GM10266 (cell line): Measurements from ENCODE around the gene MYH11.

Experiments
- DNase-seq: peaks from one replicate; pipeline ENCODE4 v3.0.0; 2012; ENCODE audit errors: extremely low spot score
- TF ChIP-seq, protein P1 (sequence below): IDR thresholded peaks from 2 replicates; pipeline ENCODE4 v1.5.1; 2012; ENCODE audit warnings: mild to moderate bottlenecking, low read depth; ENCODE audit not compliant: control insufficient read depth, insufficient read depth; ENCODE audit errors: missing control alignments

MYH11 gene

GRCh38 chr16:15830832-15831451 is 25.9 kb downstream of the MYH11 start:
- TF ChIP-seq, protein P1, sequence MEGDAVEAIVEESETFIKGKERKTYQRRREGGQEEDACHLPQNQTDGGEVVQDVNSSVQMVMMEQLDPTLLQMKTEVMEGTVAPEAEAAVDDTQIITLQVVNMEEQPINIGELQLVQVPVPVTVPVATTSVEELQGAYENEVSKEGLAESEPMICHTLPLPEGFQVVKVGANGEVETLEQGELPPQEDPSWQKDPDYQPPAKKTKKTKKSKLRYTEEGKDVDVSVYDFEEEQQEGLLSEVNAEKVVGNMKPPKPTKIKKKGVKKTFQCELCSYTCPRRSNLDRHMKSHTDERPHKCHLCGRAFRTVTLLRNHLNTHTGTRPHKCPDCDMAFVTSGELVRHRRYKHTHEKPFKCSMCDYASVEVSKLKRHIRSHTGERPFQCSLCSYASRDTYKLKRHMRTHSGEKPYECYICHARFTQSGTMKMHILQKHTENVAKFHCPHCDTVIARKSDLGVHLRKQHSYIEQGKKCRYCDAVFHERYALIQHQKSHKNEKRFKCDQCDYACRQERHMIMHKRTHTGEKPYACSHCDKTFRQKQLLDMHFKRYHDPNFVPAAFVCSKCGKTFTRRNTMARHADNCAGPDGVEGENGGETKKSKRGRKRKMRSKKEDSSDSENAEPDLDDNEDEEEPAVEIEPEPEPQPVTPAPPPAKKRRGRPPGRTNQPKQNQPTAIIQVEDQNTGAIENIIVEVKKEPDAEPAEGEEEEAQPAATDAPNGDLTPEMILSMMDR = no peak
- DNase-seq = no peak

- DNase-seq = no peak
- TF ChIP-seq, protein P1 = no peak
Measured at GRCh38 chr16:15829460-15829859, 27.4 kb downstream of the MYH11 start.

DNA sequence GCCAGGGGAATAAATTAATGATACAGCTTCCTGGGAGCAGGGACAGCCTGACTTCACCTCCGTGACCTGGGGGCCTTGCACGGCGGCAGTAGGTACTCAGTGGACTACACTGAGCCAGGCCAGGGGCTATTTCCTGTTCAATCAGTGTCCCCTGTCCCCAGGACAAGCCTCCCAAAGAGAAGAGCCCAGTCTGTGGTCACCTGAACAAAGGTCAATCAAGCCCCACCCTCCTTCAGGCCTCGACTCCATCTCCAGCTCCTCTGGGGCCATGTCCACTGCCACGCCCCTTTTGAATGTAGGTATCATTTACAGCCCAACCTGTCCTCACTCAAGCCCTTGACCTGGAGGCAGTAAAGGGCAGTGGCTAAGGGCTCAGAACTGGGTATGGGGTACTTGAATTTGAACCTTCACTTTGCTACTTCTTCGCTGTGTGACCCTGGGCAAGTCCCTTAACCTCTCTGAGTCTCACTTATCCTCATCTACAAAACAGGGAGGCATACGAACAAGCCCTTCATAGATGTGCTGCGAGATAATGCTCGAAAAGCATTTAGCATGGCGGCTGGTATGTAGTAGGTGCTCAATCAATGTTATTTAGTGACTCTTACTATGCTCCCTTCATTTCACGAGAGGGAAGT is 29.0 kb downstream of the MYH11 start:
- no peak for DNase-seq
- TF ChIP-seq, protein P1 = no peak

DNA sequence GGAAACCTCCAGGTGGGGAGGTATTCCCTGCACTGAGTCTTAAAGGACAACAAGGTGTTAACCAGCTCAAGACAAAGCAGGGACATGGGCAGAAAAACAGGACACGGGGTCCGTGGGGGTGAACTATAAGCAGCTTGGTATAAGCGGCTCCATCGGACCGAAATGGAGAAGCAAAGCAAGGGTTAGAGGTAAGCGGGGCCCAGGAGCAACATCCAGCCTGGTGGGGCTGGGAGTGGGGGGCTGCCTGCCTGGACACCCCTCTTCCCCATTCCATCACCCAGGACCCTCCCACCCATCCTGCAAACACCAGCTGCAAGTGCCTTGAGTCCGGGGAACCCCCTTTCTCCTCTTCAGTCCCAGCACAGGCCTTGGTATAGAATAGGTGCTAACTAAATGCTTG is 29.5 kb downstream of the MYH11 start:
- no peak for DNase-seq
- TF ChIP-seq, protein P1 = no peak

GRCh38 chr16:15825750-15826305 is 31.0 kb downstream of the MYH11 start:
- TF ChIP-seq, protein P1 = no peak
- DNase-seq = no peak

- no peak for DNase-seq
- TF ChIP-seq, protein P1 = no peak
Measured at GRCh38 chr16:15822957-15823356, 33.9 kb downstream of the MYH11 start.

DNA sequence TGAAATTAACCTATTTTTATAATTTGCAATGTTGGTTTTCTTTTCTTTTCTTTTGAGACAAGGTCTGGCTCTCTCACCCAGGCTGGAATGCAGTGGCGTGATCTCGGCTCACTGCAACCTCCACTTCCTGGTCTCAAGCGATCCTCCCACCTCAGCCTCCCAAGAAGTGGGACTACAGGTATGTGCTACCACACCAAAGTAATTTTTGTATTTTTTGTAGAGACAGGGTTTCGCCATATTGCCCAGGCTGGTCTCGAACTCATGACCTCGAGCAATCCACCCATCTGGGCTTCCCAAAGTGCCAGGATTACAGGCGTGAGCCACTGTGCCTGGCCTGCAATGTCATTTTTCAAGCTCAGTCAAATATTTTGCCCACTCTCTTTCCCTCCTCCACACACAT is 36.0 kb downstream of the MYH11 start:
- TF ChIP-seq, protein P1 = no peak
- DNase-seq = no peak
